DMS153 (cell line): ENCODE results near the gene HIBCH.
"Not testable (repeated sequence)": the region's sequence is repeated elsewhere in the genome, so short reads cannot be mapped to it uniquely, and the experiment has no call there.

Experiments used
- DNase-seq: peaks from one replicate; lab custom pipeline; 2025; lab: John Stamatoyannopoulos, UW

HIBCH gene

GRCh38 chr2:190185380-190185779 lies 134.2 kb downstream of the HIBCH start:
- no peak for DNase-seq

- no peak for DNase-seq
These were observed 135.2 kb downstream of the HIBCH start for GRCh38 chr2:190184460-190184859.

- DNase-seq: no peak
These were observed 136.1 kb downstream of the HIBCH start for GRCh38 chr2:190183539-190183938.

- DNase-seq: no peak
These were observed 137.5 kb downstream of the HIBCH start for GRCh38 chr2:190182071-190182524.

- no peak for DNase-seq
These were observed 138.4 kb downstream of the HIBCH start for GRCh38 chr2:190181123-190181669.

- DNase-seq: no peak
These were observed 139.1 kb downstream of the HIBCH start for GRCh38 chr2:190180313-190181122.

- DNase-seq: peak; percentile 24
These were observed 139.8 kb downstream of the HIBCH start for GRCh38 chr2:190179754-190180312.

GRCh38 chr2:190178066-190178722 lies 141.4 kb downstream of the HIBCH start:
- no peak for DNase-seq

- DNase-seq: no peak
These were observed 142.2 kb downstream of the HIBCH start for GRCh38 chr2:190177249-190178040.

- no peak for DNase-seq
These were observed 146.2 kb downstream of the HIBCH start for GRCh38 chr2:190173392-190173791.

GRCh38 chr2:190170673-190171072 lies 149.0 kb downstream of the HIBCH start:
- DNase-seq: no peak

- no peak for DNase-seq
These were observed 150.2 kb downstream of the HIBCH start for GRCh38 chr2:190169221-190170072.

GRCh38 chr2:190167702-190168101 lies 151.9 kb downstream of the HIBCH start:
- DNase-seq: no peak

- DNase-seq: no peak
These were observed 154.1 kb downstream of the HIBCH start for GRCh38 chr2:190165491-190165890.

- DNase-seq: no peak
These were observed 156.8 kb downstream of the HIBCH start for GRCh38 chr2:190162851-190163250.

GRCh38 chr2:190159453-190159852 lies 160.2 kb downstream of the HIBCH start:
- DNase-seq: no peak

GRCh38 chr2:190158798-190159434 lies 160.7 kb downstream of the HIBCH start:
- DNase-seq: no peak

- not testable (repeated sequence) for DNase-seq
These were observed 161.8 kb downstream of the HIBCH start for GRCh38 chr2:190157613-190158528.

GRCh38 chr2:190156530-190157212 lies 163.0 kb downstream of the HIBCH start:
- no peak for DNase-seq
